ENCODE data around the gene SPSB1.

The SPSB1 gene

DNA sequence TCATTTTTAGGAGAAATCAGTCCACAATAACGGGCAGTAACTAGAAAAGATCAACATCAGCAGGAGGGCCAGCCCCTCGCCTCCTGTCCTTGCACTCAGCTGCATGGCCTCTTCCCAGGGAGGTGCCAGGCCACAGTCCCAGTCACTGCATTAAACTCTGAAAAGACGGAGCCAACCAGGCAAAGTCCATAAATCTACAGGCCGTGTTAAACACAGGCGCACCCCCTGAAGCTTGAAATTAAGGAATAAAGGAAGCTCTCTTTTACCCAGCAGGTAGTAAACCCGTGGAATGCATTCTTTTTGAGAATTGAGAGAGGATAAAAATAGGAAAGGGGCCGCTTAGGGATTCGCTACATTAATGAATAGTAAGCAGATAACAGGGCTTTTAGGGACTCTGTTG is 39.7 kb upstream of the SPSB1 start:
- no peaks in the 10 kb centered on the region for H3K27me3 Mint-ChIP-seq
- H3K27ac Mint-ChIP-seq: peak overlapping the region; percentile 61
- peaks cover 28% of the 10 kb centered on the region for H3K4me1 Mint-ChIP-seq
- H3K4me3 Mint-ChIP-seq: no peak overlapping the region
- peaks cover 4% of the 10 kb centered on the region for H3K36me3 Mint-ChIP-seq
- H3K9me3 Mint-ChIP-seq: no peaks in the 10 kb centered on the region

DNA sequence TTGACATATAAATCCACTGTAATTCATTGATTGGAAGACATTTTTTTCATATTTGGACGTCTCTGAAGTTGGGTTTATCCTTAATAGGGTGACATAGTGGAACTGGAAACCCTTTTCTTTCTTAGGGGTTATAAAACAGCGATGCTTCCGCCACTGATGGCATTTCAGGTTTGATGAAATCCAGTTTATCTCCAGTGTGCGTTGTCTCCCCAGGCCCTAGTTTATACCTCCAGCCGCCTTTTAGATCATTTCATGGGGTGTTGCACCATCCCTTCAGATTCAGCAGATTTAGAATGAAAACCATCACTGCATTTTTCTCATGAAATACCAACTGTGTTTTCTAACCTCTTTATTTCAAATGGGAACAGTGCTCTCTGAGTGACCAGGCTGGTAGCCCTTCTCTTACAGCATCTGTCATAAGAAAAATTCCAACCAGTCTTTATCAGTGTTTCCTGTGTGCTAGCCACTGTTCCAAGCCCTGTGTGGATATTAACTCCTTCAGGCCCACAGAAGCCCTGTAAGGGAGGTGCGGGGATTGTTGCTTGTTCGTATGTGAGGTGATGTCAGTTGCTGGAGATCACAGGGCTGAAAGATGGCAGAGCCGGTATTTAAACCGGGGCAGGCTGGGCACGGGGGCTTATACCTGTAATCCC is 39.1 kb upstream of the SPSB1 start:
- Mint-ChIP-seq H3K4me1 (peaks cover 34% of the 10 kb centered on the region), H3K36me3 (peaks cover 2% of the 10 kb centered on the region), H3K27ac (no peak overlapping the region), H3K9me3 (no peaks in the 10 kb centered on the region), H3K27me3 (no peaks in the 10 kb centered on the region), H3K4me3 (no peak overlapping the region)

DNA sequence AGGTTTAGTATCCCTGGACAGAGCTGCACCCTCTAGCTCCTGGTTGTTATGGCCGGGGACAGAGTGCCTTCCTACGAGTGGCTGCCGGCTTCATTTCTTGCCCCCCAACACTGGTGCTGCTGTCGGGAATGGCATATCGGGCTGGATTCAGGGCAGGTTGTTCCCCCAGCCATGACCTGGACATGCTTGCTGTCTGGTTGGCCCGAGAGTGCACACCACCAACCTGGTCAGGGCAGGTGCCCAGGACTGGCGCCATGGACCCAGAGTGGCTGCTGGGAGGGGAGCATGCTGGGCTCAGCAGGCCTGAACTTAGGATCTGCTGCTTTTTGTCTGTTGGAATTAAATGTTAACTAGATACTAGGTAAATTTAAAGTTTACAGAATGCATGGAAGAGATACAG is 36.4 kb upstream of the SPSB1 start:
- Mint-ChIP-seq H3K36me3 (peaks cover 2% of the 10 kb centered on the region), H3K9me3 (no peaks in the 10 kb centered on the region), H3K4me1 (peaks cover 38% of the 10 kb centered on the region), H3K27ac (no peak overlapping the region), H3K4me3 (no peak overlapping the region), H3K27me3 (no peaks in the 10 kb centered on the region)

DNA sequence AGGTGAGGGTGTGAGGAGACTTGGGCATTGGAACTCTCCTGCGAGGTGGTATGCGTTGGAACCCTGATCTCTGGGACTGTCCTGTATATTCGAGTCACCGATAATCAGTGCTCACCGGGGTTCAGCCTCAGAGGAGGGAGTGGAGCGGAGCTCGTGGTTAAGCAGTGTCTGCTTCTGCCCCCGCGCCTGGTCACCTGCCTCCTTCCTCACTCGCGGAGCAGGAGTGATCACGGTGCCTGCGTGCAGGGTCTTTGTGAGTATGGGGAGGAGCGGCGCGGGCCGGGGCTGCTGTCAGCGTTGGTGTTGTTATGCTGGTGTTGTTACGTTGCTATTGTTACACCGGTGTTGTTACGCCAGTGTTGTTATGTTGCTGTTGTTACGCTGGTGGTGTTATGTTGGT is 34.8 kb upstream of the SPSB1 start:
- no peak overlapping the region for H3K27ac Mint-ChIP-seq

DNA sequence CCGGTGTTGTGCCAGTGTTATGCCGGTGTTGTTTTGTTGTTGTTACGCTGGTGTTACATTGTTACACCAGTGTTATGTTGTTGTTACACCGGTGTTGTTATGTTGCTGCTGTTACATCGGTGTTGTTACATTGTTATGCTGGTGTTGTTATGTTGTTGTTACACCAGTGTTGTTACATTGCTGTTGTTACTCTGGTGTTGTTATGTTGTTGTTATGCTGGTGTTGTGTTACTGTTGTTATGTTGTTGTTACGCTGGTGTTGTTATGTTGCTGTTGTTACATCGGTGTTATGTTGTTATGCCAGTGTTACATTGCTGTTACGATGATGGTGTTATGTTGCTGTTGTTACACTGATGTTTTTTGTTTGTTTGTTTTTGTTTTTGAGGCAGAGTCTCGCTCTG is 34.1 kb upstream of the SPSB1 start:
- Mint-ChIP-seq H3K27me3 (no peaks in the 10 kb centered on the region), H3K4me1 (peaks cover 37% of the 10 kb centered on the region), H3K27ac (no peak overlapping the region), H3K9me3 (no peaks in the 10 kb centered on the region), H3K4me3 (no peak overlapping the region), H3K36me3 (peaks cover 2% of the 10 kb centered on the region)

More for the DNA sequence above, 34.8 kb upstream of the SPSB1 start:
- Mint-ChIP-seq H3K36me3 (peaks cover 2% of the 10 kb centered on the region), H3K27me3 (no peaks in the 10 kb centered on the region), H3K4me3 (no peak overlapping the region), H3K9me3 (no peaks in the 10 kb centered on the region), H3K4me1 (peaks cover 38% of the 10 kb centered on the region)

DNA sequence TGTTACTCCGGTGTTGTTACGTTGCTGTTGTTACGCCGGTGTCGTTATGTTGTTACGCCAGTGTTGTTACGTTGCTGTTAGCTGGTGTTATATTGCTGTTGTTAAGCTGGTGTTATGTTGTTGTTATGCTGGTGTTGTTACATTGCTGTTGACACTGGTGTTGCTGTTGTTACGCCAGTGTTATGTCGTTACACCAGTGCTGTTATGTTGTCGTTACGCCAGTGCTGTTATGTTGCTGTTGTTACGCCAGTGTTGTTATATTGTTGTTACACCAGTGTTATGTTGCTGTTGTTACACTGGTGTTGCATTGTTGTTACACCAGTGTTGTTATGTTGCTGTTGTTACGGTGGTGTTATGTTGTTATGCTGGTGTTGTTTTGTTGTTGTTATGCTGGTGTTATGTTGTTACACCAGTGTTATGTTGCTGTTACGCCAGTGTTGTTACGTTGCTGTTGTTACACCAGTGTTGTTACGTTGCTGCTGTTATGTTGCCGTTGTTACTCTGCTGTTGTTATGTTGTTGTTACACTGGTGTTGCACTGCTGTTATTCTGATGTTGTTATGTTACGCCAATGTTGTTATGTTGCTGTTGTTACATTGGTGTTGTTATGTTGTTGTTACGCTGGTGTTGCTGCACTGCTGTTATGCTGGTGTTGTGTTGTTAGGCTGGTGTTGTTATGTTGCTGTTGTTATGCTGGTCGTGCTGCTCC is 32.5 kb upstream of the SPSB1 start:
- Mint-ChIP-seq H3K4me3 (no peak overlapping the region), H3K9me3 (no peaks in the 10 kb centered on the region), H3K4me1 (peaks cover 24% of the 10 kb centered on the region), H3K27ac (no peak overlapping the region), H3K27me3 (no peaks in the 10 kb centered on the region), H3K36me3 (peaks cover 2% of the 10 kb centered on the region)

DNA sequence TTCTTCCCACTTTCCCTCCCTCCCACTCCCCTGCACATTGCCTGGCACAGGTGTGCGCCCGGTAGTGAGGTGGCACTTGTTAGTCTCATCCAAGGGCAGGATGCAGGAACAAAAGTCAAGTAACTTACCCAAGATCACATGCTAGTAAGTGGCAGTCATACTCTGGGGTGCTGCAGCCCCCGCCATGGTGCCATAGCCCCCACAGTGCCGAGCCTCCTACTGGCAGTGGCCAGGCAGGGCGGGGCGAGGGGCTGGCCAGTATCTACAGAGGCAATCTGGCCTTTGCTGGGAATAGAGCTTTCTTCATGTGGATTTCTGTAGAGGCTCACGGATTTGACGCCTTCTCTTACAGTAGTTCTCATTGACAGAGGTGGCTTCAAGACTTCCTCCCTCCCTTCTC is 31.2 kb upstream of the SPSB1 start:
- H3K9me3 Mint-ChIP-seq: no peaks in the 10 kb centered on the region
- no peaks in the 10 kb centered on the region for H3K27me3 Mint-ChIP-seq

DNA sequence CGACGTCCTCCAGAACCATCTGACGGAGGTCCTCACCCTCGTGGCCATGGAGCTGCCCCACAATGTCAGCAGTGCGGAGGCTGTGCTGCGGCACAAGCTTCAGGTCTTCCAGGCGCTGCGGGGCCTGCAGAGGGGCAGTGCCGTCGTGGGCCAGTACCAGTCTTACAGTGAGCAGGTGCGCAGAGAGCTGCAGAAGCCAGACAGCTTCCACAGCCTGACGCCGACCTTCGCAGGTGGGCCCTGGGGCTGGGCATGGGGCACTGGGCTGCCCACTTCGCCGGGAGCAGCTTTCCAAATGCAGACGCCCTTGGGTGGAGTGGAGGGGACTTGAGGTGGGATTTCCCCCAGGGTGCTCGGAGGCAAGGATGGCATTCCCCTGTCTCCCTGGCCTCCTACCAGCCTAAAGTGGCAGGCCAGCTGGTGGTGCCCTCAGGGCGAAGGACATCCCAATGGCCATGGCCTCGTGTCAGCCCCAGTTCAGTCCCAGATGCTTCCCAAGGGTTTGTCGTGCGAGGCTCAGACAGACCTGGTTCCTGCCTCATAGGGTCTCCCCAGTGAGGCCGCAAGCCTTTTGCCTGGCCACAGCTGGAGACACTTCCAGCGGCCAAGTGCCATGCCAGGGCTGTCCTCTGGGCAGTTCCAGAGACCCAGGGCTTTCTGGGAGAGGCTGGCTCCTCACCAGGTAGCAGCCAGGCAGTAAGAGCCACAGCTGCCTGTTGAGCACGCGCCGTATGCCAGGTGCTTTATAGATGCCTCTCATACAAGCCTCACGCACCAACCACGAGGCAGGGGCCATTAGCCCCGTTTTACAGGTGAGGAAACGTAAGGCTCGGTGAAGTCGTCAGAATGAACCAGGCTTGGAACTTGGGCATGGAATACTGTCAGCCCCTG is 30.4 kb upstream of the SPSB1 start:
- H3K4me3 Mint-ChIP-seq: no peak overlapping the region
- H3K27me3 Mint-ChIP-seq: no peaks in the 10 kb centered on the region
- no peaks in the 10 kb centered on the region for H3K36me3 Mint-ChIP-seq
- H3K27ac Mint-ChIP-seq: no peak overlapping the region
- H3K9me3 Mint-ChIP-seq: no peaks in the 10 kb centered on the region
- peaks cover 28% of the 10 kb centered on the region for H3K4me1 Mint-ChIP-seq

More for the DNA sequence above, 31.2 kb upstream of the SPSB1 start:
- H3K27ac Mint-ChIP-seq: no peak overlapping the region
- peaks cover 24% of the 10 kb centered on the region for H3K4me1 Mint-ChIP-seq
- peaks cover 2% of the 10 kb centered on the region for H3K36me3 Mint-ChIP-seq
- no peak overlapping the region for H3K4me3 Mint-ChIP-seq

DNA sequence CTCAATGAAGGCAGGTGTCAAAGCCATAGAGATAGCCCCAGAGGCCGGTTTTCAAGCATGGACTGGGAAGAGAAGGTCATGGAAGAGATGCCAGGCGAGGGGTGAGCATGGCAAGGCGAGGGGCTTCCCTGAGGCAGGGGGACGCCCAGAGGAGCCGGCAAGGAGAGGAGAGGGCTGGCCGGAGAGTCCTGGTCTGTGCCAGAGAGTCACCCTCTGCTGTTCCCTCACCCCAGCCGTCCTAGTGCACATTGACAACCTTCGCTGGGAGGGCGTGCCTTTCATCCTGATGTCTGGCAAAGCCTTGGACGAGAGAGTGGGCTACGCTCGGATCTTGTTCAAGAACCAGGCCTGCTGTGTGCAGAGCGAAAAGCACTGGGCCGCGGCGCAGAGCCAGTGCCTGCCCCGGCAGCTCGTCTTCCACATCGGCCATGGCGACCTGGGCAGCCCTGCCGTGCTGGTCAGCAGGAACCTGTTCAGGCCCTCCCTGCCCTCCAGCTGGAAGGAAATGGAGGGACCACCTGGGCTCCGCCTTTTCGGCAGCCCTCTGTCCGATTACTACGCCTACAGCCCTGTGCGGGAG is 29.3 kb upstream of the SPSB1 start:
- Mint-ChIP-seq H3K27ac (no peak overlapping the region), H3K36me3 (no peaks in the 10 kb centered on the region), H3K4me1 (peaks cover 18% of the 10 kb centered on the region), H3K9me3 (no peaks in the 10 kb centered on the region), H3K4me3 (no peak overlapping the region), H3K27me3 (no peaks in the 10 kb centered on the region)

DNA sequence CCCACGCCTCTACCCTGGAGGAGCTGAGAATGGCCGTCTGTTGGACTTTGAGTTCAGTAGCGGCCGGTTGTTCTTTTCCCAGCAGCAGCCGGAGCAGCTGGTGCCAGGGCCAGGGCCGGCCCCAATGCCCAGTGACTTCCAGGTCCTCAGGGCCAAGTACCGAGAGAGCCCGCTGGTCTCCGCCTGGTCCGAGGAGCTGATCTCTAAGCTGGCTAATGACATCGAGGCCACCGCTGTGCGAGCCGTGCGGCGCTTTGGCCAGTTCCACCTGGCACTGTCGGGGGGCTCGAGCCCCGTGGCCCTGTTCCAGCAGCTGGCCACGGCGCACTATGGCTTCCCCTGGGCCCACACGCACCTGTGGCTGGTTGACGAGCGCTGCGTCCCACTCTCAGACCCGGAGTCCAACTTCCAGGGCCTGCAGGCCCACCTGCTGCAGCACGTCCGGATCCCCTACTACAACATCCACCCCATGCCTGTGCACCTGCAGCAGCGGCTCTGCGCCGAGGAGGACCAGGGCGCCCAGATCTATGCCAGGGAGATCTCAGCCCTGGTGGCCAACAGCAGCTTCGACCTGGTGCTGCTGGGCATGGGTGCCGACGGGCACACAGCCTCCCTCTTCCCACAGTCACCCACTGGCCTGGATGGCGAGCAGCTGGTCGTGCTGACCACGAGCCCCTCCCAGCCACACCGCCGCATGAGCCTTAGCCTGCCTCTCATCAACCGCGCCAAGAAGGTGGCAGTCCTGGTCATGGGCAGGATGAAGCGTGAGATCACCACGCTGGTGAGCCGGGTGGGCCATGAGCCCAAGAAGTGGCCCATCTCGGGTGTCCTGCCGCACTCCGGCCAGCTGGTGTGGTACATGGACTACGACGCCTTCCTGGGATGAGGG is 28.5 kb upstream of the SPSB1 start:
- Mint-ChIP-seq H3K4me3 (no peak overlapping the region), H3K36me3 (no peaks in the 10 kb centered on the region), H3K27me3 (no peaks in the 10 kb centered on the region), H3K9me3 (no peaks in the 10 kb centered on the region), H3K27ac (no peak overlapping the region), H3K4me1 (peaks cover 13% of the 10 kb centered on the region)

DNA sequence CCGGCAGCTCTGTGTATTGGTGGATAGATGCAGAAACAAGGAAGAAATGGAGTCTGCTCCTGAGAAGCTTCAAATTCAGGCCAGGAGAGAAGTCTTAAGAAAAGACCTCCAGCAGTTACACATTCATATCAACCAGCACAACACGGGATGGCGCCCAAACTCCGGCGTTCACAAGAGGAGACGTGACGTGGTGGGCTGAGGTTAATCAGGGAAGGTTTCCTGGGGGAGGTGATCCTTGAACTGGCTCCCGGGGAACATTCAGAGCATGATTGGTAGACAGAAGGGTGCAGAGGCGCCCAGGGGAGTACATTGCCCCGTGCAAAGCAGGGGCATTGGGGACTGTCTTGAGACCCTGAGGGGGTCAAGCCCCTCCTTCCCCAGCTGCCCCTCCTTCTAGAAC is 27.7 kb upstream of the SPSB1 start:
- Mint-ChIP-seq H3K4me3 (no peak overlapping the region), H3K27ac (no peak overlapping the region), H3K4me1 (peaks cover 7% of the 10 kb centered on the region), H3K27me3 (no peaks in the 10 kb centered on the region), H3K36me3 (no peaks in the 10 kb centered on the region), H3K9me3 (no peaks in the 10 kb centered on the region)

DNA sequence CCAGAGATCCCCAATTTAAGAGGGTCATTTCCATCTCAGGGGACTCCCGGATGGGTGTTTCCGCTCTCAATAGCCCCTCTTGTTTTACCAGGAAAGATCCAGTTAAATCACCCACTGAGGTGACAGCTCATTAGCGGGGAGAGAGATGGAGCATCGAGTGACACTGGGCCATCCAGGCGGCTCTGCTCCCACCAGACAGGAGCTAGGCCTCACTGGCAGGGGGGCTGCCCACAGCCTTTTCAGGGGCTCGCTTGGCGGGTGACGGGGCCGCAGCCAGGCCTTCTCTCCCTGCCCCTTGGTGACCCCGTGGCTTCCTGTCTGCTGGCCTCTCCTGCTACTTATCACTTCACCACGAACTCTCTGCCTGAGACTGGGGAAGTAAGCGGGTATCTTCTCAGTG is 26.7 kb upstream of the SPSB1 start:
- peaks cover 7% of the 10 kb centered on the region for H3K4me1 Mint-ChIP-seq
- H3K27ac Mint-ChIP-seq: no peak overlapping the region
- H3K27me3 Mint-ChIP-seq: no peaks in the 10 kb centered on the region
- no peaks in the 10 kb centered on the region for H3K9me3 Mint-ChIP-seq
- H3K36me3 Mint-ChIP-seq: no peaks in the 10 kb centered on the region
- no peak overlapping the region for H3K4me3 Mint-ChIP-seq

DNA sequence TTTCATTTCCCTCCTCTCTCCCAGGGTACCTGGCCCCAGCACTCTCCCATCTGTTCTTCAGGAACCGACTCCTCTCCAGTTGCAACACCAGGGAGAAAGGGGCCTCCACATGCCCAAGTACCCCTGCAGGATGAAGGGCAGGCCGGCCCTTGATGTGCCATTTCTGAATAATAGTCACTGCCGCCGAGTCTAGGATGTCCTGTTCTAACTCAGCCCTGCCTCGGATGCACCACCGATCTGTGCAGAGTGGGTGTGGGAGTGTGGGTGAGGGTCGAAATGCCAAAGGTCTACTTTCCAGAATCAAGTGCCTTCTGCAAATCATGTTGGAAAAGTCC is 25.4 kb upstream of the SPSB1 start:
- Mint-ChIP-seq H3K9me3 (no peaks in the 10 kb centered on the region), H3K4me3 (no peak overlapping the region), H3K4me1 (peaks cover 7% of the 10 kb centered on the region), H3K36me3 (peaks cover 2% of the 10 kb centered on the region), H3K27ac (no peak overlapping the region), H3K27me3 (no peaks in the 10 kb centered on the region)

DNA sequence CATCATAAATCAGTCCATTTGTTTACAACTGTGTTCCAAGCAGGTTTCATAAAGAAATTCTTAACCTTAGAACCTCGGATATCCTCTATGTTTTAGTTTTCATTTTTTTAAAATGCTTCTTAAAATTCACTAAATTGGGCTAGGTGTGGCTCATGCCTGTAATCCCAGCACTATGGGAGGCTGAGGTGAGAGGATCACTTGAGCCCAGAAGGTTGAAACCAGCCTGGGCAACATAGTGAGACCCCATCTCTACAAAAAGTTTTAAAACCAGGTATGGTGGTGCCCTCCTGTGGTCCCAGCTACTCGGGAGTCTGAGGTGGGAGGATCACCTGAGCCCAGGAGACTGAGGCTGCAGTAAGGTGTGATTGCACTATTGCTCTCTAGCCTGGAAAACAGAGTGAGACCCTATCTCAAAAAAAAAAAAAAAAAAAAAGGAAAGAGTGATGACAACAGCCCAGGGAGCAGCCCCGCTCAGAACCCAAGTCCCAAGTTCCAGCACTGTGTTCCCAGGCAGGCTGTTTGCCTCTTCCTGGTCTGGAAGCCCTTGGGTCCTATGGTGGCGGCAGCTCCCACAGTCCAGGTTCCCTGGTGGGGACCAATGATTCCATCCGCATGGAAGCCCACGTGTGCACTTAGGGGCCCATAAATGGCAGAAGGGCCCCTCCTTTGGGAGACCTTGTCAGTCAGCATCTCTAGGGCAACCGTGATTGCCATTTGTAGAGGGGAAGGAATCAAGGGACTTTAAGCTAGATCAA is 24.7 kb upstream of the SPSB1 start:
- H3K4me3 Mint-ChIP-seq: no peak overlapping the region
- no peak overlapping the region for H3K27ac Mint-ChIP-seq
- peaks cover 2% of the 10 kb centered on the region for H3K36me3 Mint-ChIP-seq
- H3K9me3 Mint-ChIP-seq: no peaks in the 10 kb centered on the region
- H3K4me1 Mint-ChIP-seq: peaks cover 7% of the 10 kb centered on the region
- H3K27me3 Mint-ChIP-seq: no peaks in the 10 kb centered on the region
